Nephron progenitor cell (in vitro differentiated cells): ENCODE results near the gene TAAR9.
"Not testable (repeated sequence)": the region's sequence is repeated elsewhere in the genome, so short reads cannot be mapped to it uniquely, and the experiment has no call there.

Experiments used
- DNase-seq: peaks from one replicate; pipeline ENCODE4 v3.0.0; 2021
- H3K27ac Mint-ChIP-seq: 2 replicates; pipeline ENCODE4 v1.8.0; 2021; ENCODE audit warnings: mild to moderate bottlenecking, moderate library complexity, mixed read lengths
- H3K27me3 Mint-ChIP-seq: 2 replicates; pipeline ENCODE4 v1.8.0; 2021; ENCODE audit warnings: mild to moderate bottlenecking, low read depth, mixed read lengths; ENCODE audit not compliant: poor library complexity
- H3K36me3 Mint-ChIP-seq: 2 replicates; pipeline ENCODE4 v1.8.0; 2021; ENCODE audit warnings: low read depth, mixed read lengths
- H3K4me1 Mint-ChIP-seq: 2 replicates; pipeline ENCODE4 v1.8.0; 2021; ENCODE audit warnings: mixed read lengths
- H3K4me3 Mint-ChIP-seq: 2 replicates; pipeline ENCODE4 v1.8.0; 2021; ENCODE audit warnings: mild to moderate bottlenecking, moderate library complexity, mixed read lengths
- H3K9me3 Mint-ChIP-seq: 2 replicates; pipeline ENCODE4 v1.8.0; 2021; ENCODE audit warnings: mild to moderate bottlenecking, moderate library complexity, mixed read lengths
- CTCF ChIP-seq: fragments of 200-600 bp; sonication (generic); IDR thresholded peaks from 2 replicates; pipeline ENCODE4 v1.5.0; 2021; ENCODE audit warnings: antibody characterized with exemption

TAAR9 gene

GRCh38 chr6:132537145-132537544, 932 bp upstream of the TAAR9 start:
- H3K27ac Mint-ChIP-seq, result no peak overlapping the region
- peaks cover 4% of the 10 kb centered on the region for H3K36me3 Mint-ChIP-seq
- H3K9me3 Mint-ChIP-seq, result peaks cover 28% of the 10 kb centered on the region
- H3K4me1 Mint-ChIP-seq, result no peaks in the 10 kb centered on the region
- DNase-seq, result no peak
- TF ChIP-seq CTCF, result no peak
- peaks cover 3% of the 10 kb centered on the region for H3K27me3 Mint-ChIP-seq
- H3K4me3 Mint-ChIP-seq, result no peak overlapping the region

GRCh38 chr6:132544826-132545225, 6.7 kb downstream of the TAAR9 start:
- H3K9me3 Mint-ChIP-seq, result no peaks in the 10 kb centered on the region
- no peaks in the 10 kb centered on the region for H3K36me3 Mint-ChIP-seq
- peaks cover 7% of the 10 kb centered on the region for H3K4me1 Mint-ChIP-seq
- no peak overlapping the region for H3K4me3 Mint-ChIP-seq
- peaks cover 3% of the 10 kb centered on the region for H3K27me3 Mint-ChIP-seq
- TF ChIP-seq CTCF, result no peak
- no peak for DNase-seq
- no peak overlapping the region for H3K27ac Mint-ChIP-seq

GRCh38 chr6:132548746-132549463, 10.8 kb downstream of the TAAR9 start:
- no peak overlapping the region for H3K4me3 Mint-ChIP-seq
- H3K27ac Mint-ChIP-seq, result no peak overlapping the region
- H3K27me3 Mint-ChIP-seq, result peaks cover 6% of the 10 kb centered on the region
- no peak for DNase-seq
- peaks cover under 1% of the 10 kb centered on the region for H3K4me1 Mint-ChIP-seq
- no peaks in the 10 kb centered on the region for H3K36me3 Mint-ChIP-seq
- H3K9me3 Mint-ChIP-seq, result no peaks in the 10 kb centered on the region
- TF ChIP-seq CTCF, result no peak

- Mint-ChIP-seq H3K9me3 (no peaks in the 10 kb centered on the region), H3K4me3 (no peak overlapping the region), H3K27ac (no peak overlapping the region), H3K4me1 (no peaks in the 10 kb centered on the region), H3K27me3 (peaks cover 6% of the 10 kb centered on the region), H3K36me3 (no peaks in the 10 kb centered on the region)
- no peak for TF ChIP-seq CTCF
- no peak for DNase-seq
These were observed 13.1 kb downstream of the TAAR9 start for GRCh38 chr6:132551214-132551613.

GRCh38 chr6:132552372-132552771, 14.3 kb downstream of the TAAR9 start, which contains the start of gene TAAR8:
TAAR8 (plus strand) TSS chr6:132552672; CDS start chr6:132552693, 21 bp downstream.
- H3K27me3 Mint-ChIP-seq, result peaks cover 6% of the 10 kb centered on the region
- H3K9me3 Mint-ChIP-seq, result no peaks in the 10 kb centered on the region

GRCh38 chr6:132560087-132560486, 22.0 kb downstream of the TAAR9 start:
- not testable (repeated sequence) for H3K27ac Mint-ChIP-seq, H3K4me3 Mint-ChIP-seq, H3K9me3 Mint-ChIP-seq, DNase-seq, H3K36me3 Mint-ChIP-seq, H3K27me3 Mint-ChIP-seq, H3K4me1 Mint-ChIP-seq

More at GRCh38 chr6:132552372-132552771, 14.3 kb downstream of the TAAR9 start, which contains the start of gene TAAR8:
- no peaks in the 10 kb centered on the region for H3K4me1 Mint-ChIP-seq
- no peak within 1 kb of the TSS for H3K4me3 Mint-ChIP-seq
- no peaks in the 10 kb centered on the region for H3K36me3 Mint-ChIP-seq
- no peak for TF ChIP-seq CTCF
- no peak within 1 kb of the TSS for H3K27ac Mint-ChIP-seq
- DNase-seq, result no peak
